Fibroblast of skin of right biceps (primary cell): ENCODE results near the gene ATP8A1.
A peak's percentile ranks its signal among the peaks of the same experiment; 100 is the strongest.
"Not testable (repeated sequence)": the region's sequence is repeated elsewhere in the genome, so short reads cannot be mapped to it uniquely, and the experiment has no call there.

Source experiments
- DNase-seq: peaks from one replicate; pipeline ENCODE4 v3.0.0-alpha.2; 2013

Gene ATP8A1

GRCh38 chr4:42656944-42657792 lies at the start of gene ATP8A1:
Gene ATP8A1 (minus strand): TSS chr4:42657105. CDS start chr4:42656873, 232 bp downstream.
- DNase-seq: peak; percentile 87

- no peak for DNase-seq
Observed at GRCh38 chr4:42706086-42706485, 49.2 kb upstream of the ATP8A1 start.

- DNase-seq: no peak
Observed at GRCh38 chr4:42703813-42704212, 46.9 kb upstream of the ATP8A1 start.

- DNase-seq: no peak
Observed at GRCh38 chr4:42702895-42703294, 46.0 kb upstream of the ATP8A1 start.

- not testable (repeated sequence) for DNase-seq
Observed at GRCh38 chr4:42701780-42702179, 44.9 kb upstream of the ATP8A1 start.

GRCh38 chr4:42690537-42690936 lies 33.6 kb upstream of the ATP8A1 start:
- no peak for DNase-seq

- no peak for DNase-seq
Observed at GRCh38 chr4:42683393-42683792, 26.5 kb upstream of the ATP8A1 start.

- no peak for DNase-seq
Observed at GRCh38 chr4:42678512-42678911, 21.6 kb upstream of the ATP8A1 start.

- DNase-seq: no peak
Observed at GRCh38 chr4:42676066-42676951, 19.4 kb upstream of the ATP8A1 start.

- DNase-seq: peak; percentile 6
Observed at GRCh38 chr4:42673082-42673425, 16.1 kb upstream of the ATP8A1 start.

- DNase-seq: no peak
Observed at GRCh38 chr4:42672359-42673081, 15.6 kb upstream of the ATP8A1 start.

- DNase-seq: no peak
Observed at GRCh38 chr4:42671431-42672194, 14.7 kb upstream of the ATP8A1 start.

- no peak for DNase-seq
Observed at GRCh38 chr4:42658261-42658660, 1.4 kb upstream of the ATP8A1 start.

GRCh38 chr4:42656679-42656943 lies 294 bp downstream of the ATP8A1 start:
- DNase-seq: no peak

GRCh38 chr4:42655921-42656678 lies 805 bp downstream of the ATP8A1 start:
- DNase-seq: no peak

- DNase-seq: no peak
Observed at GRCh38 chr4:42655269-42655637, 1.7 kb downstream of the ATP8A1 start.

GRCh38 chr4:42654631-42655268 lies 2.2 kb downstream of the ATP8A1 start:
- DNase-seq: peak; percentile 65

- no peak for DNase-seq
Observed at GRCh38 chr4:42653626-42654560, 3.0 kb downstream of the ATP8A1 start.

GRCh38 chr4:42652529-42653231 lies 4.2 kb downstream of the ATP8A1 start:
- DNase-seq: not testable (repeated sequence)

- DNase-seq: no peak
Observed at GRCh38 chr4:42649870-42650269, 7.0 kb downstream of the ATP8A1 start.
